ENCODE data around the gene NHLRC2.

- no peak for TF ChIP-seq POLR2A (IDR thresholded peaks at IDR 0.05)
- TF ChIP-seq CTCF (IDR thresholded peaks at IDR 0.05) = no peak
Observed at GRCh38 chr10:113820507-113820906, 34.0 kb upstream of the NHLRC2 start.

Measured in thyroid gland (tissue), 4 donors.